Right renal cortex interstitium (tissue), 3 donors: ENCODE data around the gene FOSL2. TPM values are rescaled to one million over a fixed set of nuclear protein-coding genes. Genes with fewer than 3 reads are reported as not detected.

ENCODE experiments used
- DNase-seq, 3 donors: peaks; one replicate each; pipeline ENCODE4 v3.0.0-alpha.2; 2013; ENCODE audit warnings: low read depth in 3 of 3, low spot score in 2 of 3
- polyA plus RNA-seq, 3 donors: library from polyadenylated mRNA; unstranded; fragments of 120-200 nt; gene quantifications; one replicate each; pipeline ENCODE4 v1.2.1, GENCODE V29; 2013; ENCODE audit not compliant: insufficient read length in 3 of 3

The FOSL2 gene
- polyA plus RNA-seq, 3 donors: 19.6 to 25.7 (median 24.7) TPM

DNA sequence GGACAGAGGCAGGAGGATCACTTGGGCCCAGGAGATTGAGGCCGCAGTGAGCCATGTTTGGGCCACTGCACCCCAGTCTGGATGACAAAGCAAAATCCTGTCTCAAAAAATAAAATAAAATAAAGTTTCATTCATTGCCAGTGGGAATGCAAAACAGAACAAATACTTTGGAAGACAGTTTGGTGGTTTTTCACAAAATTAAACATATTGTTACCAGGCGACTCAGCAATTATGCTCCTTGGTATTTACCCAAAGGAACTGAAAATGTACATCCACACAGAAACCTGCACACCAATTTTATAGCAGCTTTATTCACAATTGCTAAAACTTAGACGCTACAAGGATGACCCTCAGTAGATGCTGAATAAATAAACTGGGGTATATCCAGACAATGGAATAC lies 35.8 kb downstream of the FOSL2 start:
- no peak for DNase-seq

DNA sequence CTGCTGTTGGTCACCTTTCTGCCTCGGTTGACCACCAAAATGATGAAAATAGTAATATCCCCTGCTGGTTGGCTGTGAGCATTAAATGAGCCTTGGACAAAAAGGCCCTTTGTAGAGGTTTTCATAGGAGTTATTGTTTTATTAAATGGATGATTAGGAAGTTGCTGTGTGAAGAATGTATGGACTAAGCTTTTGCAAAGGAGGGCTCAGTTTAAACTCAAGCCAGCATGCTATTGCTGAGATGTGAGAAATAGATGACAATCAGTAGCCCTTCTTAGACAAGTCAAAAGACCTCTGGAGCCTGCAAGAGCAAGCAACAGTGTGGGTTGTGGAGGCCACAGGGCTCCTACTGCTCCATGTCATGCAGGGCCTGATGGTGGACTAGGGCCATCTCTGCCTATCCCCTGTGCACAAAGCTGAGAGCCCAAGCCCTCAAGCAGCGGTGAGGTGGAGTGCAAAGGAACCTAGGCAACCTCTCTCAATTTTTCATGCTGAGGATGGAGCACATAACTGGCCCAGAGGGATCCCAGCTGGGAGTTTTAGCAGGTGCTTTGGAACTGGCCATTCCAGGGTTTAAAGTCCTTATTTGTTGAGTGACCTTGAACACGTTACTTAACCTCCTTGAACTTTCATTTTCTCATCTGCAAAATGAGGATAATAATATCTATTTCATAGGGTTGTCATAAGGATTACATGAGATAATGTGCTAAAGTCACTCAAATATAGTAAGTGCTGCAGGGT lies 37.1 kb downstream of the FOSL2 start:
- DNase-seq: no peak

DNA sequence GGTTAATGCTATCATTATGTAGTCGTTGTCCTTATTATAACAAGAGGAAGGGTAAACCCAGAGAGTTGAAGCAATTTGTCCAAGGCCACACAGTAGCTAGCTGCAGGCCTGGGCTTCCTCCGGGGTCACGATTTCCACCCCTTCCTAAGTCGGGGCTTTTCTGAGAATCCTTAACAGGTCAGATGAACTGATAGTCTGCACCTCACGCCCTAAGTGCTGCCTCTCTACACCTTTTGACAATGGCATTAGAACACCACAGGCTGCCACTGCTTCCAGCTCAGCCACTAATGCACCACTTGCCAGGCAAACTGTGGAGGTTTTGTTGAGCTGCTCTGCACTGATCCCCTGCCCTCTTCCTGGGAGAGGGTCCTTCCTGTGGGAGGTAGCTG lies 37.7 kb downstream of the FOSL2 start:
- DNase-seq: no peak

DNA sequence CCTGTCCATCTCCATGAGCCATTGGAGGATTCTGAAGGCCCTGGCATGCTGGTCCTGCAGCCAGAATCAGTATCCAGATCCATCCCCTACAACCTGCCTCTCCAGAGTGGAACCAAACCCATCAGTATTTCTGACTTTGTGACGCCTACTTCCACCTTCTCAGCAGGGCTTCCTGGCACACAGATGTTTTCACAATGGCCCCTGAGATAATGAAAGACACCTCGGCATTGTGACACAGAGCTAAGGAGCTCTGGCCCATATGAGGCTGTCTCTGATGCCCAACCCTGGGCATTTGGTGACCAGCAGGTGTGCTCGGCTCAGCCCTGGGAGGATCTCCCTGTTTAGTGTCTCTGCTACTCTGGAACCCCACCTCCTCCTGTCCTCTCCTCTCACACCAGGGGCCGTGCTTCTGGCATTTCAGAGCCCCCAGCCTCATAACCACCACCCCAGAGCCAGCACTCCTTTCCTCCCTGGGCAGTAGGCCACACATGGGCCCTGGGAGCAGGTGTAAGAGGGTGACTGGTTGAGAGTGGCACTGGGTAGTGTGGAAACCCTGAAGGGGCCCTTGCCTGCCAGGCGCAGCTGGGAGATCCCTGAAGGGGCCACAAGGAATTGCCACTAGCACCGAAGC lies 38.2 kb downstream of the FOSL2 start:
- DNase-seq: no peak

DNA sequence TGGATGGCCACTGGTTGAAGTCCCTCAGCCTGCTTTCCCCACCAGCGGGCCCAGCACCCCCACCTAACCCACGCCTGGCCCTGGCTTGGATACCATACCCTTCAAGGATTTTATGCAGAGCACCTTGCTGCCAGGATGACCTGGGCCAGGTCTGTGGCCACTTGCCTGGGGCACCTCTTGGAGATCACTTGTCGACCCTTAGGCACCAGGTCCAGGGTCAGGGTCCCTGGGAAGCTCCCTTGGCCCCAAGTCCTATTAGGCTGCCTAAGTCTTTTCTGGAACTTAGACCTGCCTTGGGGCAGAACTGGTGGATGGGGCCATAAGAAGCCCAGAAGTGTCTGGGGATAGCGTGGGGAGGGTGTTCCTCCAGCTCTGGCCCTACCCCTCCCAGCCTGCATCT lies 39.1 kb downstream of the FOSL2 start:
- DNase-seq: no peak

DNA sequence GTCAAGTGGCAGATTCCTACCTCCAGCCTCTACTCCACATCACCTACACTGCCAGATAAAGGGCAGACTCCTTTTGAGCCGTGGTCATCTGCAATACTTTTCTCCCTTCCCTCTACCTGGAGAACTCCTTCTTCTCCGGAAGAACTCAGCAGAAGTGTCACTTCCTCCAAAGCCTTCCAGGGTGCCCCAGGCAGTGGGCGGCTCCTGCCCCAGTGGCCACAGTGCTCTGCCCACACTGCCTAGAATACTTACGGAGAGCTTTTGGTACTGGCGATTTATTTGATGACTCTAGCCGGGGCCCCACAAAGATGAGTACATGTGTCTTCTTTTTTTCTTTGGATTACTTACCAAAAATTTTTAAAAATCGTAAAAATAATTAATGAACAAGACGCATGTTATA lies 39.7 kb downstream of the FOSL2 start:
- no peak for DNase-seq

DNA sequence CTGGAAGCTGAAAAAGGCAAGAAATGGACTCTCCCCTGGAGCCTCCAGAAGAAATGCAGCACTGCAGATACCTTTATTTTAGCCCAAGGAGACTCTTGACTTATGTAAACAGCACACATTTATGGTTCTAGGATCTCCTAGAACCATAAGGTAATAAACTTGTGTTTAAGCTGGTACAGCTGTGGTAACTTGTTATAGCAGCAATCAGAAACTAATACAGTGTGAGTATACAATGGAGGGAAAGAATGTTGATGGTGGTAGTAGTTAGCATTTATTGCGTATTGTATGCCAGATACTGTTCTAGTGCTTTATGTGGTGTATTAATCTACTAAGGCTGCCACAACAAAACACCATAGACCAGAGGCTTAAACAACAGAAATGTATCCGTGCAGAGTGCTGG lies 40.6 kb downstream of the FOSL2 start:
- DNase-seq: no peak

DNA sequence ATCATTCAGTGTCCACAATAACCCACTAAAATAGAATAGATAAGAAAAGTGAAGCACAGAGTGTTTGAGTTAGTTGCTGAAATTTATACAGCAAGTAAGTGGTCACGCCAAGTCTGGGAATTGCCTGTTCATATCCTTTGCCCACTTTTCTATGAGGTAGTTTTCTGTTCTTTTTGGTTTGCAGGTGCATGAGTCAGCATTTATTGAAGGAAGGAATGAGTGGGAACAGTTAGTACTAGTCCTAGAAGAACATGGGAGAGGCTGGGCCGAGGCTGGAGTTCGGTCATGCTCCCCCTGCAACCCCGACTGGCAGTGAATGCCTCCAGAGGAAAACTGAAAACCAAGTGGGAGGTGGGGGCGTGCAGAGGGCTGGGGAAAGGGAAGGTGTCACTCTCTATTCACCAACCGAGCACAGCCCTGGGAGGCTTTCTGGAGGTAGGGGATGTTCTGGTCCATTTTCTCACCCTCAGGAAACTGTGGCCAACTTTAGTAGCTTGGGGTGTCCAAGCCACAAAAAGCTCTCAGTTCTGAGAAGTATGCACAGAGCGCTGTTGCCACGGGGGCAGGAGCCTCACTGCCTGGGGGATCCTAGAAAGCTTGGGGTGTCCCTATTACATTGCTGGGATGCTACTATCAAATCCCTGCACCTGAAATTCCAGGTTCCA lies 41.4 kb downstream of the FOSL2 start:
- DNase-seq: no peak

DNA sequence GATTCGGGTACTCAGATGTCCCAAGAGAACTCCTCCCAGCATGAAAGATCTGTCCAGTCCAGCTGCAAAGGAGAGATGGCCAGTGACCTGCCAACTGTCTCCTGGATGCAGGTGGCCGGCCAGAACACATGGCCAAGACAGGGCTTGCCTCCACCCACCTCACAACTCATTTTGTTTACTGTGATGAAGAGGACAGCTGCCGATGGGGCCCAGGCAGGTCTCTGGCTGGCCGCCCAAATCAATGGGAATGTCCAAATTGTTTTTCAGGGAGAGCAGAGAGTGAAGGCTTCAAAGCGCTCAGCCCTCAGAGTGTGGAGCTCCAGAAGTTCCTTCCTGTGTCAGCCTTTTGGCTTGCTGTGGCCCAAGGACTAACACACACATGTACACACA lies 41.9 kb downstream of the FOSL2 start:
- DNase-seq: no peak

DNA sequence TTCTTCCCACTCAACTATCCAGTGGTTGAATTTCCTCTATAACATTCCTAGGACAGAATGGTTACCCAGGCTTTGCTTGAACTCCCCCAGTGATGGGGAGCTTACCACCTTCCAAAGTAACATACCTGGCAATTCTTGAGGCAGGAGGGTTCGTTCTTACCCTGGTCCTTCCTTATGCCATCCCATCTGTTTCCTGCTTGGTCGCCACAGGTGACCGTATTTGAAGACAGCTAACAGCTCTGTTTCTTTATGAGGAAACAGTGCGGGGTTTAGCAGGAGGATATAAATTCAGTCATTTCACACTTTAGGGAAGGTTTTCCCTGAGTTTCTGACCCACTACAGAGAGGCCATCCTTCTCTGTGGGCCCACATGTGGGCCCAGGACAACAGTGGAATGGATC lies 42.6 kb downstream of the FOSL2 start:
- no peak for DNase-seq

DNA sequence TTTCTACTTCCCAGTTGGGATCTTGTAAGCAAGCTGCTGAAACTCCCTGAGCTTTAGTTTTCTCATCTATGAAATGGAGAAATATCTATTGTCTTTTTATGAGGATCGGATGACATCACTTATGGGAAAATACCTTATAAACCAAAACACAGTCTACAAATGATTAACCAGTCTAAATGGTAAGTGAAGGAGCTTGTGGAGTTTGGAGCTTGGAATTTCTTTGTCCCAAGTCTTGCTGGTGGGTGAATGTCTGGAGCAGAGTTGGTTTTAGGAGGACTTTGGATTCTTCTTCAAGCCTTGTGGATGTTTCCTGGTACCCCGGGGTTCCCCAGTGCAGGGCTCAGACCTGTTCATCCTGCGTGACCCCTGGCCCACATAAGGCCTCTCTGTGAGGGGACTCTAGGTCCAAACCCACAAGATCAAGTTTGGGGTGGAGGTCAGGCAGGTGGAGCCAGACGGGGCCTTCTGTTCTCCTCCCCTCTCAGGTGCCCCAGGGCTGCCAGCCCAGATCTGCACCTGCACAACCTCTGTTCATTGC lies 43.2 kb downstream of the FOSL2 start:
- no peak for DNase-seq

DNA sequence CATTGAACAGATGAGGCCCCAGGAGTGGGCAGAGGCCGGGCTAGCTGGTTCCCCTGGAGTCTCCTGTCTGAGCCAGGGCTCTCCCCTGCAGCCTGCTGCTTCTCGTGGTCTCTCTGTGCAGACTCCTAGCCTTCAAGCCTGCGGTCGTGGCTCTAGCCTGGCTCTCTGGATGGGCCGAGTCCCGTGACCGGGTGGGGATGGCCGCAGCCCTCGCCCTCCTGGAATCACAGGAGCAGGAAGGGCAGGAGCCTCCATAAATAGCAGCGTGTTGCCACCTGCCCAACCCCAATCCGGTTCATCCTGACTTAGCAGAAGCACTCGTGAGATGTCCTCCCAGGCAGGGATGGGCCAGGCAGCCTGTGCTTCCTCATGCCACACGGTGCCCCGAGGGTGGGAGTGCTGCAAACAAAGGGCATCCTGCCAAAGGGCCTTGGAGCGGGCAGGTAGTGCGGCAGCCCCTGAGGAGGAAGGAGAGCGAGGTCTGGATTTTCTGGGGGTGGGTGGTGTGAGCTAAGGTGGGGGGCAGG lies 43.9 kb downstream of the FOSL2 start:
- DNase-seq: no peak

DNA sequence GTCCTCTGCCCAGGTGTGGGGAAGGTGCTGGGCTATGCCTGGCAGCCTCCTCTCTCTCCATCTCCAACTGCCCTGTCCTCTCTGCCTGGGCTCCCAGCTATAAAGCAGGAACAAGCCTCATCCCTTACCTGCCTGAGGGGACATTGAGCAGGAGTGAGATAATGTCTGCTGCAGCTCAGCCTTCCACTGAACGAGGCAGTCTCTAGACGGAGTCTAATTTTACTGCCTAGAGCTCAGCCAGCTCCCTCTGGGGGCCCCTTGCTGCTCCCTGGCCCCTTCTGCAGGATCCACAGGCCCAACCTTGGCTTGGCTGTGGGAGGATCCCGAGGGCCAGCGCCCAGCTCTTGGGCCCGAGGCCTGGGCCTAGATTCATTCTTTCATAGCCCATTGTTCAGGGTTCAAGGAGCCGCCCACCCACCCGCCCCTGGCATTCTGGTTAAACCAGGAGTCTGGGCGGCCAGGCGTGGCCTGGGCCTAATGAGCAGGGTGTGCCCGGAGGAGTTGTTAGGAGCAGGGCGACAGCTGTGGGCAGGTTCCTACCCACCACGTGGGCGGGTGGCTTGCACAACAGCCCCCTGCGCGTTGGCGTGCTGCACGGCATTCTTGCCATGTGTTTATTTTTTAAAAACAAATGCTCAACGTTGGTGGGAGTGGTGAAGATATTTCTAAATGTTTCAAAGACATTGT lies 44.6 kb downstream of the FOSL2 start:
- DNase-seq: no peak

DNA sequence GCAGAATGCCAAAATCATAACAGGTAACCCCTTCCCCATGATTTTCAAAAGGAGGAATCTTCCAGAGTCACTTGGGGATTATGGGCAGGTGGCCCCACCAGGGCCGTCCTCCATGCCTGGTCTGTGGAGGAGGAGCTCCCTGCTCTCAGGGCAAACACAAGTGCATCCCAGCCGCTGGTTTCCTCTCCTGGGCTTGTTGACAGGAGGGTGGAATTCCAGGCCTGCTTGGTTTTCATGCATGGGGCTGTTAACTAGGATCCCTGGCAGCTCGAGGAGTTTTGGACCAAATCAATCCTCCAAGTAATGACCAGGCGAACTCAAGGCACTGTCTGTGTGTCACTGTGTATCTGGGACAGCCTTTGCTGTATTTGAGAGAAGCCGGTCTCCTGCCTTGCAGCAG lies 45.3 kb downstream of the FOSL2 start:
- no peak for DNase-seq

DNA sequence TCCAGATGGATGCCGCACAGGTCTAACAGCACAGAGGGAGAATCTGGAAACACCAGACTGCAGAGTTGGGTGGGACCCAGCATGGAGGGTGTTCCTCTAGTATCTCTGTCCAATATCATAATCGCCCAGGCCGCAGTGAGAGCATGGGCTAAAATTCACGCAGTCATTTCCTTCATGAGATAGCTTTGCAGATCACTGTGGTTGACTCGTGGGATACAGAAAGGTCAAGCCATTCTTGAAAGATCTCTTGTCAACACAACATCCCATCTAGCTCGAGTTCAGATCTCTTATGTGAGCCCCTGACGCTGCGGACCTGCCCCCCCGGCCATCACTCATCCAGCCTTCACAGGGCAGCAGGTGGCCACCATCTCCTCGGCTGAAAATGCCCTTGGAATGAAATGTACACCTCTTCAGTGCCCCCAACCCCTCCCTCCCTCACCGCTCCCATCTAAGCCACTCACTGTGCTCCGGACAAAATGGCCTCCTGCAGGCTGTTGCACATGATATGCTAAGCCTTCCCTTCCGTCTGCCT lies 45.9 kb downstream of the FOSL2 start:
- no peak for DNase-seq

DNA sequence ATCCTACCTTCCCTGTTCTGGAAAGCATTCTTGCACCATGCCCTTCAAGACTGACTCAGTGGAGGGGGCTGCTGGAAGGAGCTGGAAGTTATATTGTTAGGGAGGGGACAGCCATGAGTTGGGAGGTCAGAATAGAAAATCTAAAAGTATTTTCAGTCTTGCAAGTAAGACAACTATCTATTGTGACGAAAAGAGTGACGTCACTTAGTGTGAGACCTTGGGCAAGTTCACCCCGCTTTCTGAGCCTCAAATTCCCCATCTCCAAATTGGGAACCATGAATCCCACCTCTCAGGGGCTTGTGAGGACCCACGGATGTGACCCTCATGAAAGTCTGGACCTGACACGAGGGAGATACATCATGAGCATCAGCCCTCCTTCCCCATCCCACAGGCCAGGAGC lies 46.5 kb downstream of the FOSL2 start:
- DNase-seq: no peak

DNA sequence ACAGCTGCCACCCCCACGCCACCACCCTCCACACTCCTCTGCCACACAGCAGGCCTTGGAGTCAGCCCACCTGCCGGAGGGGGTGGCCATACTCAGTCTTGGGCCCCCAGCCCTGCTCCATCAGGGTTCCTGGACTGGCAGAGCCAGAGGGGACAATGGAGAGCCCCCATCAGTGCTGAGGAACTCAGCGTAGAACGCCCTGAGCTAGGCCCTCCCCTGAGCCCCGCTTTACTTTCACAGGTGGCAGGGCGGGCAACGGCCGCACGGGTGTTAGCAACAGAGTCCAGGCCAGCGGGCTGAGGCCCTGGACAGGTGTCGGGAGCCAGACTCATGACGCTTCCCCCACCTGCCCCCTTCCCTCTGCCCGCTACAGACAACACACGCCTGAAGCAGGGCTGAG lies 47.1 kb downstream of the FOSL2 start:
- no peak for DNase-seq

DNA sequence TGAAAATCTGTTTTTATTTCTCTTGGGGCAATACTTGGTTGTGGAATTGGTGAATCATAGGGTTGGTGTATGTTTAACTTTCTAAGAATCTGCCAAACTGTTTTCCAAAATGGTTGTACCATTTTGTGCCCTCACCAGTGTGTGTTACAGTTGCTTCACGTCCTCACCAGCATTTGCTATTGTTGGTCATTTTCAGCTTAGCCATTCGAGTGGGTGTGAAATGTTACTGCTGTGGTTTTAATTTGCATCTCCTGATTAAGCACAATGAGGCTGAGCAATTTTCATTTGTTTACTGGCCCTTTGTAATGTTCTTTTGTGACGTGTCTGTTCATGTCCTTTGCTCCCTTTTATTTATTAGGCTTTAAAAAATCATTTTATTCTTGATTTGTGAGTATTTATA lies 49.7 kb downstream of the FOSL2 start:
- DNase-seq: no peak

DNA sequence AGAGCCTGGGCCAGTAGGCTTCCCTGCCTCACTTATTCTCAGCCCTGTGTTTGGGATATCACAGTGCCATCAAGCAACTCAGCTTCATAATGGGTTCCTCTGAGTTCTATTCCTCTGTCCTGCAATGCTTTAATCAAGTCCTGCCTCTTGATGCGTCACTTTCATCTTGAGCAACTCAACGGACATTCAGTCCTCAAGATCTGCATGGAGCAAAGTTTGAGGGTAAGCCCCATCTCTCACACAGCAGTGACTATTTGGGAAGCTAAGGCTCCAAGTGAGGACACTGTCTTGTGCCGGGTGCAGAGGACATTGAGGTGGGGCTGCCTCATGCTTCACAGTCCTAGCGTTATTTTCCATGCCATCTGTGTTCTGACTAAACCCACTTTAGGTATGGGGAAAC lies 52.3 kb downstream of the FOSL2 start:
- DNase-seq: no peak

DNA sequence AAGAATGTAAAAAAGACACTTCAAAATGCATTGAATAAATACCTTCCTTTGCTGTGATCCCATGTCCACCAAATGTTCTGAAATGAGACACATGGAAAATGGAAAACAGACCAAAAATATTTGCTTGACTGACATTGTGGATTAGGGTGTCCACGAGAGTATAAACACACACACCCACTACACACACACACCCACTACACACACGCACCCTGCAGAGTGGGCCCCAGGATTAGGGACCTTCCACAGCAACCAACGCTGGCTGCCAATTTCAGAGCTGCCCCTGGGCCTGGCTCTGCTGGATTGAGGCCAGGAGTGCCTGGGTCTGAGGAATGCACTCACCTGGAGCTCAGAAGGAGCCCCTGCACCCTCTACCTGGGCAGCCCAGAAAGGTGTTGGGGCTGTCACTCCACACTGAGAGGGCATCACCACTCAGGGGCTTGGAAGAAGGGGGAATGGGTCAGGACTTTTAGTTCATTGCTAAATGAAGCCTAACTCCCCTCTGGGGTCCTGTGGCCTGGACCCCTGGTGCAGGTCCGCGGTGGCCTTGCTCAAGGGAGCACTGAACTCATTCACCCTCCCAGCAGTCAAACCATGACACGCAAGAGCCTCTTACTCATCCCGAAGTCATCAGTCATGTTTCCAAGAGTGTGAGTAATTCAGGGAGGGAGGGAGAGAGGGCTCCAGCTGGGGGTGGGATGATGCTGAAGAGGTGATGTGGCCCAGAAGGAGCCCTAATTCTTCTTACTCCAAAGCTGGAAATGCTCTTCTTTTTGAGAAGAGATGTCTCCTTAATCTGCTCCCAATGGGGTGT lies 53.0 kb downstream of the FOSL2 start:
- DNase-seq: no peak
